Liver (tissue), 9 donors: ENCODE data around the gene SH3GL1. TPM values are rescaled to one million over a fixed set of nuclear protein-coding genes. Genes with fewer than 3 reads are reported as not detected.

Experiments used
- DNase-seq: peaks from one replicate; pipeline ENCODE4 v3.0.0-alpha.2; 2017; ENCODE audit warnings: low spot score
- H3K27ac ChIP-seq, 2 donors: one replicate each; pipeline ENCODE4 v1.7.0; 2013; ENCODE audit warnings: inconsistent platforms in 2 of 2, low read length in 2 of 2, control low read depth in 1 of 2, low read depth in 1 of 2, mild to moderate bottlenecking in 1 of 2
- H3K27me3 ChIP-seq, 4 donors: one replicate each; pipeline versions ENCODE4 v1.6.1 to v1.7.0; 2013; ENCODE audit warnings: low read length in 3 of 4, inconsistent platforms in 1 of 4, mild to moderate bottlenecking in 1 of 4, moderate library complexity in 1 of 4; ENCODE audit not compliant: control insufficient read depth in 4 of 4, insufficient read depth in 4 of 4
- H3K36me3 ChIP-seq, 4 donors: one replicate each; pipeline versions ENCODE4 v1.6.1 to v1.7.0; 2013; ENCODE audit warnings: low read length in 3 of 4, mild to moderate bottlenecking in 3 of 4, low read depth in 1 of 4, moderate library complexity in 1 of 4; ENCODE audit not compliant: control insufficient read depth in 4 of 4, insufficient read depth in 3 of 4
- H3K4me1 ChIP-seq, 4 donors: one replicate each; pipeline versions ENCODE4 v1.6.1 to v1.7.0; 2013; ENCODE audit warnings: low read length in 3 of 4, mild to moderate bottlenecking in 3 of 4, moderate library complexity in 1 of 4; ENCODE audit not compliant: control insufficient read depth in 4 of 4, insufficient read depth in 4 of 4
- H3K4me3 ChIP-seq, 3 donors: one replicate each; pipeline versions ENCODE4 v1.6.1 to v1.7.0; 2013; ENCODE audit warnings: low read length in 3 of 3, control low read depth in 1 of 3, low read depth in 1 of 3, mild to moderate bottlenecking in 1 of 3
- H3K9ac ChIP-seq, 2 donors: one replicate each; pipeline ENCODE4 v1.7.0; 2013; ENCODE audit warnings: low read length in 2 of 2, mild to moderate bottlenecking in 2 of 2, moderate library complexity in 2 of 2, control low read depth in 1 of 2, low read depth in 1 of 2
- H3K9me3 ChIP-seq, 4 donors: one replicate each; pipeline versions ENCODE4 v1.6.1 to v1.7.0; 2013; ENCODE audit warnings: low read length in 3 of 4; ENCODE audit not compliant: control insufficient read depth in 4 of 4
- ATF3 ChIP-seq: IDR thresholded peaks from 2 replicates; pipeline ENCODE4 v1.6.1; 2016; ENCODE audit warnings: antibody characterized with exemption
- CTCF ChIP-seq: fragments of 150-350 bp; IDR thresholded peaks from 2 replicates; pipeline ENCODE4 v1.5.1; 2017; ENCODE audit warnings: improper control_type of control experiment, low read depth, low read length; ENCODE audit not compliant: missing input control
- EGR1 ChIP-seq, 2 donors: IDR thresholded peaks; 2 replicates each; pipeline ENCODE4 v1.6.1; 2016 to 2018; ENCODE audit warnings: antibody characterized with exemption in 2 of 2, low read depth in 2 of 2
- FOXA1 ChIP-seq: IDR thresholded peaks from 2 replicates; pipeline ENCODE4 v1.6.1; 2016; ENCODE audit warnings: antibody characterized with exemption
- FOXA2 ChIP-seq: IDR thresholded peaks from 2 replicates; pipeline ENCODE4 v1.6.1; 2016; ENCODE audit warnings: antibody characterized with exemption
- GABPA ChIP-seq, 2 donors: IDR thresholded peaks in 1 of 2; conservative IDR thresholded peaks in 1 of 2; 2 replicates each; pipeline ENCODE4 v1.6.1; 2016; ENCODE audit warnings: antibody characterized with exemption in 2 of 2, mild to moderate bottlenecking in 1 of 2, moderate library complexity in 1 of 2
- HNF4A ChIP-seq, 2 donors: conservative IDR thresholded peaks; 2 replicates each; pipeline ENCODE4 v1.6.1; 2016; ENCODE audit warnings: antibody characterized with exemption in 2 of 2, mild to moderate bottlenecking in 2 of 2
- HNF4G ChIP-seq: IDR thresholded peaks from 2 replicates; pipeline ENCODE4 v1.6.1; 2016; ENCODE audit warnings: antibody characterized with exemption
- JUND ChIP-seq, 2 donors: IDR thresholded peaks; 2 replicates each; pipeline ENCODE4 v1.6.1; 2016; ENCODE audit warnings: antibody characterized with exemption in 2 of 2
- MAX ChIP-seq: IDR thresholded peaks from 2 replicates; pipeline ENCODE4 v1.6.1; 2016; ENCODE audit warnings: antibody characterized with exemption
- NR2F2 ChIP-seq: IDR thresholded peaks from 2 replicates; pipeline ENCODE4 v1.6.1; 2016; ENCODE audit warnings: antibody characterized with exemption
- RAD21 ChIP-seq, 2 donors: IDR thresholded peaks; 2 replicates each; pipeline ENCODE4 v1.6.1; 2016; ENCODE audit warnings: antibody characterized with exemption in 2 of 2, mild to moderate bottlenecking in 2 of 2
- REST ChIP-seq: IDR thresholded peaks from 2 replicates; pipeline ENCODE4 v1.6.1; 2016; ENCODE audit warnings: antibody characterized with exemption, mild to moderate bottlenecking
- RXRA ChIP-seq, 2 donors: IDR thresholded peaks; 2 replicates each; pipeline ENCODE4 v1.6.1; 2017 to 2018; ENCODE audit warnings: antibody characterized with exemption in 2 of 2, mild to moderate bottlenecking in 1 of 2
- SP1 ChIP-seq: IDR thresholded peaks from 2 replicates; pipeline ENCODE4 v1.6.1; 2018; ENCODE audit warnings: antibody characterized with exemption, mild to moderate bottlenecking
- TAF1 ChIP-seq: conservative IDR thresholded peaks from 2 replicates; pipeline ENCODE4 v1.6.1; 2016; ENCODE audit warnings: antibody characterized with exemption, mild to moderate bottlenecking
- YY1 ChIP-seq: IDR thresholded peaks from 2 replicates; pipeline ENCODE4 v1.6.1; 2016; ENCODE audit warnings: antibody characterized with exemption, mild to moderate bottlenecking
- ZBTB33 ChIP-seq: IDR thresholded peaks from 2 replicates; pipeline ENCODE4 v1.6.1; 2016; ENCODE audit warnings: antibody characterized with exemption
- WGBS: extraction: QIAGEN DNeasy Blood & Tissue Kit; methylation state at CpG from one replicate; pipeline ENCODE4 v1.1.7; 2013; 5-methylcytosine and 5-hydroxymethylcytosine counted together
- polyA plus RNA-seq, 2 donors: library from polyadenylated mRNA; stranded (reverse) in 1 of 2; unstranded in 1 of 2; fragments of 200-250 nt in 1 of 2; fragments of >200 nt in 1 of 2; fragmentation: Nextera tagmentation in 1 of 2; extraction: Ambion mirVana in 1 of 2; gene quantifications; one replicate each; pipeline versions ENCODE4 v1.2.1 to v1.2.3, GENCODE V29; 2013 to 2015
- total RNA-seq, 2 donors: library from RNA; depleted of rRNA; stranded (reverse); fragments of >200 nt; gene quantifications; one replicate each; pipeline ENCODE4 v1.2.3, GENCODE V29; 2014
- donor health status: healthy.
- donor health status: healthy.
- donor health status: healthy.
- donor health status: healthy.
- donor health status: healthy.

SH3GL1 gene
- total and polyA plus RNA-seq, 4 donors, result 16.5 to 27.8 (median 18.2) TPM

- peak overlapping the region; percentile 51 to 69 for H3K27ac ChIP-seq
- no peaks in the 10 kb centered on the region for H3K27me3 ChIP-seq
- no peaks in the 10 kb centered on the region for H3K9me3 ChIP-seq
- 67% methylated on average over 21 of the region's 21 CpGs for WGBS
- TF ChIP-seq SP1, result no peak
- peak; percentile 15 for TF ChIP-seq CTCF
- peak in 1 of 2 donors; percentile 55 for TF ChIP-seq RAD21 (IDR thresholded peaks at IDR 0.05)
- H3K36me3 ChIP-seq, result peaks cover 3 to 17% (median 11%) of the 10 kb centered on the region in 4 donors
- DNase-seq, result peak; percentile 74
- H3K4me1 ChIP-seq, result peaks cover 18 to 65% (median 40%) of the 10 kb centered on the region in 4 donors
- H3K4me3 ChIP-seq, result no peak overlapping the region
- H3K9ac ChIP-seq, result no peak overlapping the region
Measured at GRCh38 chr19:4369888-4370260, 30.5 kb downstream of the SH3GL1 start.

GRCh38 chr19:4369109-4369887, 31.0 kb downstream of the SH3GL1 start:
- H3K9me3 ChIP-seq, result no peaks in the 10 kb centered on the region
- no peaks in the 10 kb centered on the region for H3K27me3 ChIP-seq
- no peak overlapping the region for H3K4me3 ChIP-seq
- DNase-seq, result peak; percentile 64
- H3K4me1 ChIP-seq, result peaks cover 12 to 60% (median 35%) of the 10 kb centered on the region in 4 donors
- 55% methylated on average over 25 of the region's 25 CpGs for WGBS
- H3K27ac ChIP-seq, result peak overlapping the region; percentile 51 to 69
- H3K36me3 ChIP-seq, result peaks cover 4 to 18% (median 11%) of the 10 kb centered on the region in 4 donors
- no peak overlapping the region for H3K9ac ChIP-seq
- TF ChIP-seq ATF3 (no peak), ZBTB33 (no peak), FOXA2 (no peak), EGR1 (IDR thresholded peaks at IDR 0.05; ENCODE audit: low read depth in 2 of 2) (no peak), YY1 (no peak), TAF1 (no peak), SP1 (no peak), GABPA (IDR thresholded peaks at IDR 0.05 in 1 of 2, conservative IDR thresholded peaks at IDR 0.05 in 1 of 2) (no peak), REST (no peak), RAD21 (IDR thresholded peaks at IDR 0.05) (no peak), NR2F2 (no peak), RXRA (IDR thresholded peaks at IDR 0.05) (no peak), FOXA1 (no peak), HNF4G (no peak), CTCF (no peak), HNF4A (conservative IDR thresholded peaks at IDR 0.05) (no peak), JUND (IDR thresholded peaks at IDR 0.05) (no peak), MAX (no peak)
